NCI-H1694 treated with DMSO at 0.1 percent for 48 hours (cell line): ENCODE data around the gene PARL.
"Not testable (repeated sequence)": the region's sequence is repeated elsewhere in the genome, so short reads cannot be mapped to it uniquely, and the experiment has no call there.

Experiments used
- DNase-seq: peaks from one replicate; lab custom pipeline; 2025; lab: John Stamatoyannopoulos, UW

PARL gene

DNA sequence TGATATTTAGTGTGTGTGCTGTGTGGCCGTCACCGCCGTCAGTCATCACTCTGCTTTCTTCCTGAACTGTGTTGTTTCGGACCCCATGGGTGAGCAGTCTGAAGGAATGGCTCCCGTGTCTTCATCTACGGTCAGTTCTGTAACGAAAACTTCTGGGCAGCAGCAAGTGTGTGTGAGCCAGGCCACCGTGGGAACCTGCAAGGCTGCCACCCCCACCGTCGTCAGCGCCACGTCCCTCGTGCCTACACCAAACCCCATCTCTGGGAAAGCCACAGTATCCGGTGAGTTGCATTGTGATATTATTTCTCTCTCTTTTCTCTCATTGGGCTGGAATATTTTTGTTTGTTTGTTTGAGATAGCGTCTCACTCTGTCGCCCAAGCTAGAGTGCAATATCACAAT lies 94.0 kb downstream of the PARL start:
- no peak for DNase-seq

DNA sequence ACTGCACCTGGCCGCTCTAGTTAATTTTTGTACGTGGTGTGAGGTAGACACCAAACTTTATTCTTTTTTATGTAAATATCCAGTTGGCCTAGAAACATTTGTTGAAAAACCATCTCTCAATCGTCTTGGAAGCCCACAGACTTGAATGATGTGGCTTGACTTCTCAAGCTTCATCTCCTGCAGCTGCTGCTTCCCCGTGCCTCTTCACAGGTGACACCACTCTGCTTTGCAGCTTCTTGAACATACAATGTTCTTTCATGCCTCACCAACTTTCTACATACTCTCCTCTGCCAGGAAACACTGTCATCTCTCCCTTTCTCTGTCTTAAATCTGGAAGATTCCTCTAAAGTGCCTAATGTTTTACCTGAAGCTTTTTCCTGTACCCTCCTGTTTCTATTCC lies 94.9 kb downstream of the PARL start:
- no peak for DNase-seq

DNA sequence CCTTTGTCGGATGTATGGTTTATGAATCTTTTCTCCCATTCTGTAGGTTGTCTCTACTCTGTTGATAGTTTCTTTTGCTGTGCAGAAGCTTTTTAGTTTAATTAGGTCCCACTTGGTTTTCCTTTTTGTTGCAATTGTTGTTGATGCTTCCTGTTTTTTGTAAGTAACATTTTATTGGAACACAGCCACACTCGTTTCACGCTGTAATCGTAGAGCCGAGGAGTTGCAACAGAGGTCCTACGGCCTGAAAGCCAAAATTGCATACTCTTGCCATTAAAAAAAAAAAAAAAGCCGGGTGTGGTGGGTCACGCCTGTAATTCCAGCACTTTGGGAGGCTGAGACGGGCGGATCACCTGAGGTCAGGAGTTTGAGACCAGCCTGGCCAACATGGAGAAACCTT lies 100.2 kb downstream of the PARL start:
- not testable (repeated sequence) for DNase-seq

GRCh38 chr3:183782576-183783276 lies 102.0 kb downstream of the PARL start:
- no peak for DNase-seq

GRCh38 chr3:183781246-183781645 lies 103.4 kb downstream of the PARL start:
- DNase-seq: no peak

GRCh38 chr3:183779896-183780465 lies 104.7 kb downstream of the PARL start:
- no peak for DNase-seq
